Measurements from ENCODE around the gene PEX11B.

DNA sequence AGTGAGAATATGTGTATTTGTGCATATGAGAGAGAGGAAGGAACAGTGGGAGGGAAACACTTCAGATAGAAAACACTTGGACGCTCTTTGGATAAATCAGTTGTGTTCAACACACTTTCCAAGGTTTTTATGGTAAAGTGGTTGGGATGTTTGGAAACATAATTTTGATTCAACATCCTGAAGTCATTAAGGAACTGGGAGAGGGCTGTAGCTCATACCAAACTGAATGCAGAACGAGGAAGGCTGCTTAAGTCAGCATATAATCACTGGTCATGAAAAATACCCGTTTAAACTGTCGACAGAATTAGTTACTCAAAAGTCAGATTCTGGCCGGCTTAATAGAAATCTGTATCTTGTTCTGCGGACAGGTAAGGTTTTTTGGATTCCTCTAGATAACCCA, 24.4 kb upstream of the PEX11B start:
- TF ChIP-seq CTCF (IDR thresholded peaks at IDR 0.05) (no peak), POLR2A (IDR thresholded peaks at IDR 0.05) (no peak)
